EL (cell line): ENCODE data around the gene PHTF2.

Source experiments
- DNase-seq: peaks from one replicate; pipeline ENCODE4 v3.0.0-alpha.2; 2016

The PHTF2 gene

DNA sequence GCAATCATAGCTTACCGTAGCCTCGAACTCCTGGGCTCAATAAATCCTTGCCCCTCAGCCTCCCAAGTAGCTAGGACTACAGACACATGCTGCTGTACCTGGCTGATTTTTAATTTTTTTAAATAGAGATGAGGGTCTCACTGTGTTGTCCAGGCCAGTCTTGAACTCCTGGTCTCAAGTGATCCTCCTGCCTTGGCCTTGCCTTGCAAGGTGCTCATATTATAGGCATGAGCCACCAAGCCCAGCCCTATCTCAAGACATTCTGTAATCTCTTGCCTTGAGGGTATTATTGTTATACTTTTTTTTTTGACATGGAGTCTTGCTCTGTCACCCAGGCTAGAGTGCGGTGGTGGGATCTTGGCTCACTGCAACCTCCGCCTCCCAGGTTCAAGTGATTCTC lies 86.6 kb downstream of the PHTF2 start:
- DNase-seq, result no peak

GRCh38 chr7:77887567-77887966 lies 89.0 kb downstream of the PHTF2 start:
- DNase-seq, result peak; percentile 70

- no peak for DNase-seq
Measured at GRCh38 chr7:77888998-77889397, 90.4 kb downstream of the PHTF2 start.

- no peak for DNase-seq
Measured at GRCh38 chr7:77893813-77894212, 95.2 kb downstream of the PHTF2 start.

GRCh38 chr7:77894574-77895091 lies 96.1 kb downstream of the PHTF2 start:
- DNase-seq, result no peak

GRCh38 chr7:77895905-77896304 lies 97.3 kb downstream of the PHTF2 start:
- DNase-seq, result no peak

- no peak for DNase-seq
Measured at GRCh38 chr7:77897004-77897547, 98.5 kb downstream of the PHTF2 start.

- no peak for DNase-seq
Measured at GRCh38 chr7:77899516-77899915, 100.9 kb downstream of the PHTF2 start.

DNA sequence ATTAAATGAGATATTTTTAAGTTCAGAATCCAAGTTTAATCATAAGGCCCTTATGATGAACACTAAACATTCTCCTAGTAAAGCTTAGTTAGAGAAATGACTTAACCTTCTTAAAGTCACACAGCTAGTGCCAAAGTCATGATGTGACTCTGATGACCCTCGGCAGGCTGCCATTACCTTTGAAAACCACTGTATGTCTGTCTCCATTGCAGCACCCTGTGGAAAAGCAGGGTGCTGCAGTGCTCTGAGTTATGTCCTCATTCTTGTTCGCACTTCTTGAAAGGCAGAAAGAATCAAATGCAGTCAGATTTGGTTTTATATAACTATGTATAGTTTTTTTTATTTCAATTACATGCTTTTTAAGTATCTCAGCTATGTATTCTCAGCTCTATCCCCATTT lies 105.0 kb downstream of the PHTF2 start:
- peak; percentile 31 for DNase-seq

GRCh38 chr7:77904252-77904651 lies 105.7 kb downstream of the PHTF2 start:
- peak; percentile 9 for DNase-seq

DNA sequence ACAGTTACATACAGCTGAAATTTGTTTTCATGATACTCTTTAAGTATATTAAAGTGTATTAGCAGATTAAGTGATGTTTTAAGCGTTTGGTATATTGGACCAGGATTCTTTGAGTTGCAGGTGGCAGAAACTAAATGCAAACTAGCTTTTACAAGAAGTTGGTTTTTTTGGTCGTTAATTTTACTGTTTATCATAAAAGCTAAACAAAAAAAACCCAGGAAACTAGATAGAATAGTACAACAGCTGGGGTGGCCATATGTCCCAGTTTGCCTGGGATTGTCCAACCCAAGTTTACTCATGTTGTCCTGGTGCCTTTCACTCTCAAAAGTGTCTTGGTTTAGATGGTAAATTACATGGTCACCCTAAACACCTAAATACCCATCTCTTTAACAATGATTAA lies 108.7 kb downstream of the PHTF2 start:
- no peak for DNase-seq

DNA sequence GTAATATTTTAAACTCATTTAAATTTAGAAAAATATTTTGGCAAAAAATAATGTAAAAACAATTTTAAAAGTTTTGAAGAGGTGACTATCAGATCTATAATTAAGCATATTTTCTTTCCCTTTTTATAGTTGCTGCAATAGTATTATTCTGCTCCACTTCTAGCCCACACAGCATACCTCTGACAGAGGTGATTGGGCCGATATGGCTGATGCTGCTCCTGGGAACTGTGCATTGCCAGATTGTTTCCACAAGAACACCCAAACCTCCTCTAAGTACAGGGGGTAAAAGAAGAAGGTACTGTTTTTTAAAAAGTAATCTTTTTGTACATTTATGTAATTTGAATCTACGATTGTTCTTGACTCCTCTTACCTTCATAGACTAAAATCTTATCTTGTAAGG lies 110.1 kb downstream of the PHTF2 start:
- DNase-seq, result no peak

DNA sequence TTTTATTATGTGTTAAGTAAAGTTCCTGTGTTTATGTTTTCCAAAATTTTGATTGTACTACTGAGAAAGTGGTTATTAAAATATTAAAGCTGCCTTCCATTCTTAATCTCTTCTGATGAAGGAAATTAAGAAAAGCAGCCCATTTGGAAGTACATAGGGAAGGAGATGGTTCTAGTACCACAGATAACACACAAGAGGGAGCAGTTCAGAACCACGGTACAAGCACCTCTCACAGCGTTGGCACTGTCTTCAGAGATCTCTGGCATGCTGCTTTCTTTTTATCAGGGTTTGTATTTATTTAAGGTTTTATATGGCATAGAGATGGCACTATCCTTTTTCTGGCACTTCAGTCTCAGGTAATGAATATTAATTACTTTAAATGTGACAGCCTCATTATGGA lies 111.6 kb downstream of the PHTF2 start:
- DNase-seq, result no peak

DNA sequence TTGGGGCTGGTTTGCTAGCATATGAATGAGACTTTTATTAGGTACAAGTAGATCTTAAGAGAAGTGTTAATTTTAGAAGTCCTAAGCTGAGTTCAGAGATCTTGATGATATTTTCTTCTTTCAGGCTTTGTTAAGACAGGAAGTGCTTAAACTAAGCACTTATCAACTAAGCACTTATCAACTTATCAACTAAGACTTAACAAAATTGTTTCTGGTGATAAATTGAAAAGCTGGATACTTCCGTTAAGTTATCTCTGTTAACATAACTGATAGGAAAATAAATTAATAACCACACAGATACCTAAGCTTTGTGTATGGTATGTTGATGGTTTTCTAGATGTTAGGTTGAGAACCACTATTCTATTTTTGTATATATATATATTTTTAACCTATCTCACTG lies 113.7 kb downstream of the PHTF2 start:
- no peak for DNase-seq

- no peak for DNase-seq
Measured at GRCh38 chr7:77913977-77914607, 115.5 kb downstream of the PHTF2 start.

- no peak for DNase-seq
Measured at GRCh38 chr7:77917500-77918262, 119.1 kb downstream of the PHTF2 start.

DNA sequence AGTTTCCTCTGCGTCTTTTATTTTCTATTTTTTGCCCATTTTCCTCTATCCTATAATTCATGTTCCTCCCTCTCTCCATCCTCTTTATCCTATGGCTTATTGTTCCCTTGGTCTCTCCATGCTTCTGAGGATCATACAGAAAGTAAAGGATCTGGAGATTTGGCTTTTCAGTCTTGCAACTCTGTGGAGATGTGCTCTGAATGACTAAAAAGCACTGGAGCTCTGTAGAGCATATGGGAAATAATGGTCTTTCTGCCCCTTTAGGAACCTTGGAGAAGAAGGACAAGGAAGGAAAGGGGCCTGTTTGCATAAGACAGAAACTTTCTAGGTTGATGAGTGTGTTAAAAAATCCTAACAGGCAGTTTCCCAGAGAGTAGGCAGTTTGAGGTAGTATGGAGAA lies 120.1 kb downstream of the PHTF2 start:
- DNase-seq, result no peak

DNA sequence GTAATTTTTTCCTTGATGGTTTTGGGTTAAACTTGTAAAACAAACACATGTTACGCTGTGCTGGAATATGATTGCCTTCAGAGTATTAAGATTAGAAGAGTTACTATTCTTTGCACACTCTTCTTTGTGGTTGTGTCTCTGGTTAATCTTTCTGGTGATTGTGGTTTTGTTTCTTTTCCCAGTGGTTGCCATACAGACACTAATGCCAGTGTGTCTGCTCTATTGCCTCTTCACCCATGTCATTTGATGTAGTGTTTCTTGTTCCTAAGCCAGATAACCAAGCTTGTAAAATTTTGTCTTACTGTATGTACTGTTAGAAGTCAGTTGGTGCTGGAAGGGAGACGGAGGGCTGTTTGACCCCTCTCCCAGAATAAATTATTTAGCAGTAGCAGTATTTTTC lies 124.8 kb downstream of the PHTF2 start:
- DNase-seq, result no peak

DNA sequence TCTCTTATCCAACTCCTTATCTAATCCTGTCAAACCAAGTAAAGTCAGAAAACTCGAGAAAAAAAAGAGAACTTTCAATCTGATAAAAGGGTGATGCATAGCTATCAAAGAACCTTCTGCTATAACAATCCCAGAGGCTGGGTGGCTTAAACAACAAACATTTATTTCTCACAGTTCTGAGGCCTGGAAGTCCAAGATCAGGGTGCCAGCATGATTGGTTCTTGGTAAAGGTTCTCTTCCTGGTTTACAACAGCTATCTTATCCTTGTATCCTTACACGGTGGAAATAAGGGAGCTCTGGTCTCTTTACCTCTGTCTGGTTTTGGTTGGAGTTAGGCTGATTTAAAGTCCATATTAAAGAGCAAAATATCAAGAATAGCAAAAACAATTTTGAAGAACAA lies 131.9 kb downstream of the PHTF2 start:
- no peak for DNase-seq

- no peak for DNase-seq
Measured at GRCh38 chr7:77931841-77932240, 133.3 kb downstream of the PHTF2 start.

- peak; percentile 66 for DNase-seq
Measured at GRCh38 chr7:77933394-77933793, 134.8 kb downstream of the PHTF2 start.

DNA sequence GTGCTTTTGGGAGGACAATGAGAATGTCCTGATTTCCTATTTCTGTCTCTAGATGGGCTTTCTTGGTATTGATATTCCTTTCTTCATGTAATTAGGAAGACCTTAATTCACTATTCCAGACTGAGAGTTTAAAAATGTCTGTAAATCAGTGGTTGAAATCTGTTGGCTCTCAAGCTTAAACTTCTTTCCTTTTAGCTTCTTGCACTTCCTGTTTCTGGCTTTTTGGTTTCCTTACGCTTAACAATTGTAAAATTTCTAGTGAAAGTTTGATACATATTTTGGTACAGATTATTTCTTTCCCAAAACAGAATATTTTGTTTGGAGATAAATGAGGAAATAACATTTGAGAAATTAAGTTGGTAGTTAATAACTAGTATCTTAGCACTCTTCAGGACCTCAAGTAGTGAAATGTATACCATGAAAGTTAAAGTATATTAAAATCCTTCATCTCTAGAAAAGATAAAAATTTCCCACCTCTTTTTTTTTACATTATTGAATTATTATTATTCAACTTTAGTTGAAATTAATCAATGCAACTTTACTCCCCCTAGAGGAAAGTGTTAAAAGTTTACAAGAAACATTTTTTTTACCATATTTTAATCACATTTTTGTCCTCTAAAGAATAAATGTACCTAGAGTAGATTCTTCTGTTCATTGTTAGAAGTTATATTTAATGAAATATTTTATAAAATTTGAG lies 137.2 kb downstream of the PHTF2 start:
- DNase-seq, result no peak

DNA sequence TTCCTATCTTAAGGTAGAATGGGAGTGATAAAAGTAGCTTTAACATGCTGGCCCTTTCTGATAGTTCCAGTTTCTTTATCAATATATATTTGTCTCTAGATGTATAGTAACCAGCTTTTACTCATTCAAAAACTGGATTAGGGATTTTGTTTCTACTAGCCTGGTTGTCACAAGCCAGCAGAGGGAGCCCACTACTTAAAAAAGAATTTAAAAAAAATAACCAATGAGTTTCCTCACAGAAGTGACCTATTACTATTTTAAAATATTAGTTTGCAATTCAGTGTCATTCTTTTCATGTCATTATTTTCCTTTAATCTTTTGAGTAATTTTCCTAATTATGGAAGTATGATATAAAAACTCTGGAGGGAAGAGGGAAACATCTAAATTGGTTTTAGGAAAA lies 142.1 kb downstream of the PHTF2 start:
- DNase-seq, result peak; percentile 28

GRCh38 chr7:77942431-77942830 lies 143.9 kb downstream of the PHTF2 start:
- no peak for DNase-seq
